SK-N-DZ (cell line): ENCODE data around the gene CACNA1H.
A peak's percentile ranks its signal among the peaks of the same experiment; 100 is the strongest.

Experiments
- DNase-seq: peaks from one replicate; pipeline ENCODE4 v3.0.0-alpha.2; 2015; ENCODE audit warnings: low spot score

CACNA1H gene

DNA sequence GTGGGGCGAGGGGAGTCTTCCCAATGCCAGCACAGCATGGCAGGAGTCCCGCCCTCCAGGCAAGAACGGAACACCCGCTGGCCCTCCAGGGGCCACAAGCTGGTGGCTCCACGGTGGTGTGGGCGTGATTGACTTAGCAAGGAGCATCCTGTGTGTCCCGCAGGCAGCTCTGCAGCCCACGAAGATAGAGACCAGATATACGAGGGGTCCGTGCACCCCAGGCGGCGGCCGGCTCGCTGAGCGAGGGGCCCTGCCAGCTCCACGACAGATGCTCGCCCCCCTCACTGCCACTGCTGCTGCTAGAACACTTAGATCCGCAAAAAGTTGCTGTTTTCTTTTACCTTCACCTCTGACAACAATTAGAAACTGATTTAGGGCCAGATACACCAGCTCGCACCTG lies 10.0 kb upstream of the CACNA1H start:
- no peak for DNase-seq

DNA sequence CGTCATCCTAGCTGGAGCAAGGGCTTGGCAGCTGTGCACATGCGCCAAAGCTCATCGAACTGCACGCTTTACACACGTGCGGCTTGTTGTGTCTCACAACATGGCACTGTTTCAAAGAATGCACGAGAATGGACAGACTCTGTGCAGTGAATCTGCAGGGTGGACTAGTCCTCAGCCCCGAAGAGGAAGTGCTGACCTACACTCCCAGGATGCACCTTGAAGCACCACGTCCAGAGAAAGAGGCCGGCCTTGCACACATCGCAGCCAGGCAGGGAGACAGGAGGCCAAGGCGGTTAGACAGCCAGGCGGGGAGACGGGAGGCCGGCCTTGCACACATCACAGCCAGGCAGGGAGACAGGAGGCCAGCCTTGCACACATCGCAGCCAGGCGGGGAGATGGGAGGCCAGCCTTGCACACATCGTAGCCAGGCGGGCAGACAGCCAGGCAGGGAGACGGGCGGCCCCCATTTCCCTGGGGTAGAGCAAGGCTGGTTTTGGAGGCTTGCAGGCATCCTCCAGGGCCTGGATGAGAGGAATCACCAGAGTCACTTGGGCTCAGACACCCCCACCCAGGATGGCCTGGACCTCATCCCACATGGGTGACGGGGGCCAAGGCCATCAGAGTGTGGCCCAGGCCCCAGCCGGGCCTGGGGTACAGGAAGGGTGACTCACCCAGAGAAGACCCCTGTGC lies 9.0 kb upstream of the CACNA1H start:
- DNase-seq = no peak

DNA sequence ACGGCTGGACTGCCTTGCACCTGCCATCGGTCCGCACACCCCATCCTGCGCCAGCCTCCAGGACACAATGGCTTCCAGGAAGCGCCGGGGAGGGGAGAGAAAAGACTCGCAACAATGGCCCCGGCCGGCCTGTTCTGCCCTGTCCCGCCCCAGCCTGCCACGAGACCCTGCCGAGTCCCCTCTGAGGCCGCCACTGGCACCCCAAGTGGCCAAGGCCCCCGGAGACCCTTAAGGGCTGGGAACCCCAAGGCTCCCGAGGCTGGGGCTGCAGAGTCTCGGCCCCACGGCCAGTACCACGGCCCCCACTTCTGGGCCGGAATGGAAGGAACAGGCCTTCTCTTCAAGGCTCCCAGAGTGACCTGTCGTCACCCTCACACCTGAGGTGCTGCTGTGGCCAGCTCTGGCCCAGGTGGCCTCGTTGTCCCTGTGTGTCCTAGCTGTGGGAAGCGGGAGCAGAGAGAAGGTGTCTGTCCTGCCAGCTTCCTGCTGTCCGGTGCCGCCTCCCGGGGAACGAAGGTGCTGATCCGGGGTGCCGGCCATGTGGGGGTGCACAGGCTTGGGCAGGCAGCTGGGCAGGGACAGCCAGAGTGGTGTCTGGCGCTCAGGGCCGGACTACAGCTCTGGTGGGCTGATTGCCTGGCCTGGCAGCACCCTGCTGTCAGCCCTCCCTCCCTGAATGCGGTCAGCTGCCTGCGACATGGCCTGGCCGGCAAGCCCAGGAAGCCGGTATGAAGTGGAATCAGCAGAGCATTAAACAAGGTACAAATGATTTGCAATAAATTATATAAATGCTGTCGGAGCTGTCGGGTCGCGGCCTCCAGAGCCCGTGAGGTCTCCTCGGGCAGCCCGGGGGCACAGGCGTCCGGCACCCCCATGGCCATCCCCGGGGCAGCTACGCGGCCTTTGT lies 8.2 kb upstream of the CACNA1H start:
- no peak for DNase-seq

DNA sequence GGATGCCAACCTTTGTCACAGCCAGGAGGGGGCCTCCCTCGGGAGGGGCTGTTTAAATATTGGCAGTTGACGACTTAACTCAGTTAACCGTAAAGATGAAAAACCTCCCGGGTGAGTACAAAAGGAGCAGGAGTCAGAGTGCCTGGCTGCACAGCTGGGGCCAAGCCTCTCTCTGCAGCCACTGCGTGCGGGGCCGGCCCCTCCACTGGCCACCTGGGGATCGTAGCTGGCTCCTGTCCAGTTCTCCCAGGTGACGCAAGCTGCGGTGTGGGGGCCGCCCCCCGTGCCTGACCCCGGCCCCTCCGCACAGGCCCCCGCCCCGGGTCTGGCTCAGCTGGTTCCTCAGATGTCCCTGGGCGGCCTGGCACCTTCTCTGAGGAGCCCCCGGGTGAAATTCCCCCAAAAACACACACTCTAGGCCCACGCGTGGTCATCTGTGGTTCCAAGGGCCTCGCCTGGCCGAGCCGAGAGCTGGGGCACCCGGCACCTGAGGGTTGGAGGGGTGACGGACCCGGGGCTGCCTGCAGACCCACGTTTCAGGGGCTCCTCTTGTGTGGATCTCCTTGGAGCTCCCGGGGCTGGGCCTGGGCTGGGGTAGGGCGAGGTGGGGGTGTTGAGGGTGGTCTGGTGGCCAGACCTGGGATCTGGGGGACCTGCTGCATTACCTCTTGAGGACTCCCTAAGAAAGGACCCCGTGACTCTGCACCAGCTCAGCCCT lies 7.4 kb upstream of the CACNA1H start:
- no peak for DNase-seq

DNA sequence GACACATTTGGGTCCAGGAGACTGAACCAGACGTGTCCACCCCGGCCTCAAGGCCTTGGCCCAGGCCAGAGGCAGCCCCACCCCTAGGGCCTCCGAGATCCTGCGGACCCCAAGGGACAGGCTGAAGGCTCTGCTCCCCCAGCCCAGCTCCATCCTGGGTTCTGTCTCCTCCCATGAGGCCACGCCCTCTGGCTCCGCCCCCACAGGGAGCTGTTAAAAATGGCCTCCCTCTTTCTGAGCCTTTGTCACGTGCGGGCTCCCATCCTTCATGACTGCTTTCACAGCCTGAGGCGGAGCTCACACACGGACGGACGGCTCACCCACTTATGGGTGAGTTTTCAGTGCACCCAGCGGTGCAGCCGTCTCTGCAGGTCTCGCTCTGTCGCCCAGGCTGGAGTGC lies 6.5 kb upstream of the CACNA1H start:
- peak; percentile 61 for DNase-seq

DNA sequence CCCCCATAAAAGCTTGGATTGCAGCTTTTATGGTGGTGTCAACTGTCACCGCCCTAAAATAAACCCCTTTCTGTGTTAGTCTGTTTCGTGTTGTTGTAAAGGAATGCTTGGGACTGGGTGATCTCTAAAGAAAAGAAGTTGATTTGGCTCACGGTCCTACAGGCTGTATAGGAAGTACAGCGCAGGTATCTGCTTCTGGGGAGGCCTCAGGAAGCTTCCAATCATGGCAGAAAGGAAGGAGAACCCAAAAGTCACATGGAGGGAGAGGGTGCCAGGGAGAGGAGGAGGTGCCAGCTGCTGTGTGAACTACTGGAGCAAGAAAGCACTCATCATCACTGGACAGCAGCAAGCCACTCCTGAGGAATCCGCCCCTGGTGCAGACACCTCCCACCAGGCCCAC lies 5.9 kb upstream of the CACNA1H start:
- no peak for DNase-seq

DNA sequence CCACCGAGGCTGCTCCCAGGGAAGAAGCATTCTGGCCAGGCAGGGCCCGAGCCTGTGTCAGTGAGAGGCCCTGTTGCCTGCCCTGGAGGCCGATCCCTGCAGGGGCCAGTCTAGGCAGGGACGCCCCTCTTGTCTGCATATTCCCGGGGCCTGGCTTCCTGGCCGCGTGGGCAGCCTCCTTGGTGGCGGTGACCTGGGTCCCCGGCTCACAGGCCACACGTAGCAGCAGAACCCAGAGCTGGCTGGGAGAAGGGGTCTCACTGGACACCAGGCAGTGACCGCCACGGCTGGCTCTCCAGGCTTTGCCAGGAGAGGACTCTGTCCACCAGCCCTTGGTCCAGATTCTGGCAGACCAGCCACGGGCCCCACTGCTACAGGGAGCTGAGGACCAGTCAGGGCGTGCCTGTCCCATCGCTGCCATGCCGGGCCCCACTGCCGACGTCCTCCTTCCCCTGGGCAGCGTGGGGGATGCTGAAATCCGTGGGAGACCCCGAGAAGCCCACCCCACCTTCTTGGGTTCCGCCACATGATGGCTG lies 3.7 kb upstream of the CACNA1H start:
- no peak for DNase-seq

DNA sequence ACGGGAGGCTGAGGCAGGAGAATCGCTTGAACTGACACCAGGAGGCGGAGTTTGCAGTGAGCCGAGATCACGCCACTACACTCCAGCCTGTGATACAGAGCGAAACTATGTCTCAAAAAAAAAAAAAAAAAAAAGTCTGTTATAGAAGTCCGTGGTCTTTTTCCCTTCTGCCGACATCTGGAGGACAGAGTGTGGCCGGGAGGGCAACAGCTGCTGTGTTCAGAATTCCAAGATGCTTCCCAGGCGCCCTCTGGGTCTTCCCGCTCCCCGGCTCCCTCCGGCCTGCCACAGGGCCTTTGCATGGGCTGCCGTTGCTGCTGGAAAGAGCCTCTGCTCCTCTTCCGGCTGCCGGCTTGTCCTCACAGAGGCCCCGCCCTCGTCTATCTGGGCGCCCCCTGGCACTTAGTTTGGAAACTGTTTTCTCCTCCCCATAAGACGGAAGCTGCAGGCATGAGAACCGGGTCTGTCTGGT lies 2.4 kb upstream of the CACNA1H start:
- DNase-seq = peak; percentile 40

DNA sequence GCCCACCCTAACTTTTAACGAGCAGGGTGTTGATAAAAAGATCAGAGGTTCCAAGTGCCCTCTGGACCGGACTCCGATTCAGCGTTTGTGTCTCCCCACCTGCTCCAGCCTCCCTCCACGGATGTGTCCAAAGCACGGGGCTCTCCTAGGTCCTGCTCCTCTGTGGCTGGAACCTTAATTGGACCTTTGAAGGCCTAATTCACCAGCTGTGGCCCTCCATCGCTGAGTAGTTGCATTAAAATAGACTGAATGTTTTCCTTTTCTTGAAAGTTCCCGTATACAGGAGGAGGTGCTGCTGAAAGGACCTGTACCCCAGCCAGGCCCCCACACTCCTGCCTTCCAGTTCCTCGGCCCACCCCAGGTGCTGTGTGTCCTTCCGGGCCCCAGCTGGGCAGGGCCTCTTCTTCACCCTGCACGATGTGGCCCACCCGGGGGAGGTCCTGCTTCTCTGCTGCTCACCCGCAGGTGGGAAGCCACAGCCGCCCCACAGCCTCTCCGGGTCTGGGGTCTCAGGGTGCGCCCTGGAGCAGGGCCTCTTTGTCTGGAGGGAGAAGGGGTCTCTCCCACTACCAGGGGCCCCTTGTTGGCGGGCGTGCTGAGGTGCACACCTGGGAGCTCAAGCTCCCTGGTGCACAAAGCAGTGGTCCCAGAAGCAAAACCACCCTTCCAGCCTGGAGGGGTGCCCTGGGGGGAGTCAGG lies 1.3 kb upstream of the CACNA1H start:
- DNase-seq = no peak

DNA sequence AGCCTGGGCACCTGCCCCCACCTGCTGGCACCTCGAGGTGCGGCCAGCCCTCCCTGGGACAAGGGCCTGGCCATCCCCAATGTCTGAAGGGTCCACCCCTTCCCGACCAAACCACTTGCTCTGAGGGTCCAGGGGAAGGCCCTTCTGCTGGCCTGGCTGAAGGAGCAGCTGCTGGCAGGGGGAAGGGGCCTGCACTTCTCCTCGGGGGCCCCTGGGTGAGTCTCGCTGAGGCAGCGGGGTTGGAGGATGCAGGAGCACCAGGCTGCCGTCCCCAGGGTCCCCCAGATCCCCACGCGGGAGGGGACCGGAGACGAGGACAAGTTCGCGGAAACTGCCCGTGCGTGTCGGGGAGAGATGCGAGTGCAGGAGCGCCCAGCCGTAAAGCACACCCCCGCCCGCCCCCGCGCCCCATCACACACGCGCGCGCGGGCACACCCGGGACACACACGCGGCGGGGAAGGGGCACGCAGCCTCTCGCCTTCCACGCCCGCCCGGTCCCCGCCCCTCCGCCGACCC lies 725 bp upstream of the CACNA1H start:
- peak; percentile 55 for DNase-seq

DNA sequence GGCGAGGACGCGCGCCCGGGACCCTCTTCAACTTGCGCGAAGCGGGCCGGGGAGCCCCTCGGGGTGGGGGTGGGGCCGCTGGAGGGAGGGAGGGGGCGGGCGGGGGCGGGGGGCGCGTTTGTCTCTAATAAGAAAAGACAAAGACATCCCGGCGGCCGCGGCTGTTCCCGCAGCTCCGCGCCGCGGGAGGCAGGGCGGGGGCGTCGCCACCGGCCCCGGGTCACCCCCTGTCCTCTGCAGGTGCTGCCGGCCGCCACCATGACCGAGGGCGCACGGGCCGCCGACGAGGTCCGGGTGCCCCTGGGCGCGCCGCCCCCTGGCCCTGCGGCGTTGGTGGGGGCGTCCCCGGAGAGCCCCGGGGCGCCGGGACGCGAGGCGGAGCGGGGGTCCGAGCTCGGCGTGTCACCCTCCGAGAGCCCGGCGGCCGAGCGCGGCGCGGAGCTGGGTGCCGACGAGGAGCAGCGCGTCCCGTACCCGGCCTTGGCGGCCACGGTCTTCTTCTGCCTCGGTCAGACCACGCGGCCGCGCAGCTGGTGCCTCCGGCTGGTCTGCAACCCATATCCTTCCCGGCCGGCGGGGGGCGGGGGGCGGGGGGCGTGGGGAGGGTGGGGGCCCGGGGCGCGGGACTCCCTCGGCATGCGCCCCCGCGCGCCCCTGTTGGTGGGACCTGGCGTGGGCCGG lies 714 bp downstream of the CACNA1H start:
- DNase-seq = no peak

DNA sequence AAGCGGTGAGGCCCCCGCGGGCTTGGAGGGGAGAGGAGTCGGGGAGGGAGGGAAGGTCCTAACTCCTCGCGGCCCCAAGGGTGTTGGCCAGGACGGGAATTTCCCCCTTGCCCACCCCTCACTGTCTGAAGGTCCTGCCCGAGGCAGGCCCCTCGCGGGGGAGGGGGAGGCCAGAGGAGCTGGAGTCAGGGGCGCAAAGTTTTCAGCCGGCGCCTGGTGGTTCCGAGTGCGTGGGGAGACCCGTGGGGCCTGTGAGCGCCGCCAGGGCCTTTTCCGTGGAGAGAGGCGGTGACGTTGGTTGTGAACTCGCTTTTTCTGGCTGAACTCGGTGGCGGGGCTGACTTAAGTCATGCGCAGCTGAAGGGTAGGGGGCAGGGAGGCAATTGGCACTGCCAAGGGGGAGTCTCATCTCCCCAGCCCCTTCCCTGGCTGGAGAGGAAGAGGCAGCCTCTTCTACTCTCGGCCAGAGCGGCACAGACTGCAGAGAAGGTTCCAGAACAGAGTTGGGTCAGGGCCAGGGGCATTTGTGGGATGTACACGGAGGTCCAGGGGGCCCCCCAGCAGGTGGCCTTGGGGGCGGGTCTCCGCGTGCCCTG lies 1.5 kb downstream of the CACNA1H start:
- no peak for DNase-seq

DNA sequence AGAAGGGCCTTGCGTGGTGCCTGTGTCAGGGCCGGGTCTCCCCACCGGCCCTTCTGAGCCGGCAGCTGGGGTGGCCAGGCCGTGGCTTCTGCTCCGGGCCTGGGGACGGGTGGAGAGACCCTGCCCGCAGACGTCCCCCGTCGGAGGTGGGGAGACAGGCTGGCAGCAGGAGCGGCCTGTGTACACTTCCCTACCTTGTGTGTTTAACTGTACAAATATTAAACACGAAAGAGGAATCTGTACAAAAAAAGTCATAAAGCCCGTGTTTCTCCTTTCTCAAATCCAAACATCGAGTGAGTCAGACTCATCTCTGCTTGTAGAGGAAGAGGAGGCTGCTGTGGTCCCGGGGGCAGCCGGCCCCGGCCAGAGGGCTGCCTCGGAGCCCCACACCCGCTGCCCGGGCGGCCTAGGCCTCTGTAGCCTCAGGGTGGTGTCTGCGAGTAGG lies 2.0 kb downstream of the CACNA1H start:
- no peak for DNase-seq

DNA sequence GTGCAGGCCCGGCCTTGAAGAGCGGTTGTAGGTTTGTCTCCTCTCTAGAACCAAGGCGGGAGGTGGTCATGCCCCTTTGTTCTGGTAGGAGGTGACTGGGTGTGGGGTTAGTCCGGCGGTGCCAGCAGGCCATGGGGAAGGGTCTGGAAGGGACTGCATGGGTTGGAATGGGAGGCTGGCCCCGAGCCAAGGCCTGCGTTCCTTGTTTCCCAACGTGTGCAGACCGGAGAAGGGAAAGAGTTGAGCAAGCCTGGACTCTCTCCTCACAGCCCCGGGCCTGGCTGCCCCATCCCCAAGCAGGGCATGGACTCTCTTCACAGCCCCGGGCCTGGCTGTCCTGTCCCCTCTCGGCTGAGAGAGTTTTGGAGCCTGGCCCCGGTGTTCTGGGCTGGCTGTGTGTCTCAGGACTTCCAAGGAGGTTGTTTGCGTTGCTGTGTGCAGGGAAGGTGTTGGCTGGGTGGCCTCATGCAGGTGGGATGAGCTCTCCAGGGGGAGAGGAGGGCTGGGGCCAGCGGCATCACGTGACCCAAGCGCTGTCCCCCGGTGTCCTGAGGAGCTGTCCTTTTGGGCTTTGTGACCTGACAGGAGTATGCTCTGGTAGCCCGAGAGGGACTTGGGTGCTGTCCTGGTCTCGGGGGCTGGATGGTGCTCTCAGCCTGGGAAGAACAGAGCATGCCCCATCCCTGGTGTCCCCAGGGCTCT lies 2.6 kb downstream of the CACNA1H start:
- no peak for DNase-seq

DNA sequence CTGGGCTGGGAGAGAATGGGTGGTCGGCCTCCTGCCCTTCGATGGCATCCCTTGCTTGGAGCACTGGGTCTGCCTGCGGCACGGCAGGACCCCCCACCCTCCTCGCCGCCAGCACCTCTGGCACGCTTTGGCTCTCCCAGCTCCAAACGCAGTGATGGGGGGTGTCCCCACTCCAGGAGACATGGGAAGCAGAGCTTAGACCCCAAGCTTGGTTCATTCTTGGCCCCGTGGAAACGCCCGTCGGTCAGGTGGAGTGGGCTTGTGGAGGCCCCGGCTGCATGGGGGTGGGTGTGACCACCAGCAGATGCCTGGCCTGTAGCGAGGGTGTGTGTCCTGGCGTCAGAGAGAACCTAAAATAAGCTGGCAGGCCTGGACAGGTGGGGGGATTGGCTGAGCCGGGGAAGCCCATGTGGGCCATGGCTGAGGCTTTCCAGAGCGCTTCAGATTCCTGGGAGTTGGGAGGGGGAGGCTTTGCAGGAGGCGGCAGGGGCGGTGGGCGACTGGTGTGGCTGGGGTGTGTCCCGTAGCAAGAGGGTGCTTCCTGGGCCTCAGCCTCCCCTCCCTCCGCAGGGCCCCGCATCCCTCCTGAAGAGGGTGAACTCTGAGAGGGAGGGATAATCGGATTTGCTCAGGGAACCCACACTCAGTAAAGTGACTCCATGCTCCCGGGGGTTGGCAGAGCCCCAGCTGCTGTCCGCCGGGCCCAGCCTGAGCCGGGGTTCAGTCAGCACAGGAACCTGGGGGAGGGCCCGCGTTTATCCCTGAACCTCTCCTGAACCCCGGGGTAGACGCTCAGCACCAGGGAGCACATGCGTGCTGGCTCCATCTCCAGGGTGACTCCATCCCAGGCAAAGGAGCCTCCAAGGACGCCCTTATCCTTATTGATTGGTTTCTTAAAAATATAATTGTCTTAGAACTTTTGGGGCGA lies 3.4 kb downstream of the CACNA1H start:
- DNase-seq = no peak

DNA sequence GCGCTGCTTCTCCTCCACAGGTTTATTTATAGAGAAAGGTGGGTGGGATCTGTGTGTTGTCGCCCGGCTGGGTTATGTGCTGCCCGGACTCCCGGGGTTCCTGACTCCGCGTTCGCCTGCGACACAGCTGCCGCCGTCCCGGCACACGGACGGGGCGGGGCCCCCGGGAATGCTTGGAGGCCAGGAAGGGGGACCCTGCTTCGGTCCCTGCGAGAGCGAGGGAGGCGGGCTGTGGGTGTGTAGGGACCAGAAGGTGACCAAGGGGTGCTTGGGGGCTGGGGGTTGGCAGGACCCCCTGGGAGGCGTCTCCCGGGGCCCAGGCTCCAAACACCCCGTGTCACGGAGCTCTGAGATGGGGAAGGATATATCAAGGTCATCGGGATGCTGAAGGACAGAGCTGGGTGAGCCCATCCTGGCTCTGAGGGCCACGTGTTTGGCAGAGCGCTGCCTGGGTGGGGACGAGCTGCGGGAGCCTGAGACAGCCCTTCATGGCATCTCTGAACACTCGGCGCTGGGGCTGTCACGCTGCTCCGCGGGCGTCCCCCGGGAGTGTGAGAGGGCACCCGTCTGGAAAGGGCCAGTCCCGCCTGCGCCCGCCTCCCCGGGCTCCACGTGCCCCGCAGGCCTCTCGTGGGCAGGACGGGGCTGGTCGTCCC lies 4.2 kb downstream of the CACNA1H start:
- DNase-seq = no peak

DNA sequence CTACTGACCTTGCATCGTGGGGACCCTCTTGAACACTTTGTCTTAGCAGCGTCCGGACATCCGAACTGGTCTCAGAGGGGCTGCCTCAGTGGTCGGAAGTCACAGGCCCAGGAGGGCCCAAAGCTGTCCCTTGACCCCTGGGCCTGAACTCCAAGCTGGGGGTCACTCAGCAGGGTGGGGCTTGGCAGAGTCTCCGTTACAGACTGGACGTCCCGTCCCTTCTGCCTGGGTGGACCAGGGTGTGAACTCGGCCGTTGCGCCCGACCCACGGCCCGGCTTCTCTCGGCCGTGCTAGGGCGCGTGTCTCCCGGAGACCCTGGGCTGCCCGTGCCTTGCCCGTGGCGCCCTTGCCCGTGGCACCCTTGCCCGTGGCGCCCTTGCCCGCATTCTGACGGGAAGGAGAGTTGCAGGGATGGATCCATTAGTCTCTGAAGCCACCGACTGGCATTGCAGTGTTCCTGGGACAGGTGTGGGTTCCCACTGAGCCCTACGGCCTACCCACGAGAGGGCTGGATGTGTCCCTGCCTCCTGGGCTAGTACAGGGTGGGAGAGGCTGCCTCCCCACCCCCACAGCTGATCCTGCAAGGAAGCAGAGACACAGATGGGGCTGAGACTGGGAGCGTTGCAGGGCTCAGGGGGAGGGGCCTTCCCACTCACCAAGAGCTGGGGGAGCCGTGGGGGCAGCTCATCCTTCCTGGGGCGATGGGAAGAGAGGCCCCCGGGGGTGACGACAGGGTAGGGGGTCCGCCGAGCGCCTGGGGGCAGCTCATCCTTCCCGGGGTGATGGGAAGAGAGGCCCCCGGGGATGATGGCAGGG lies 4.9 kb downstream of the CACNA1H start:
- DNase-seq = no peak
